GM18861 (cell line): ENCODE data around the gene ZSWIM2.
"Not testable (repeated sequence)": the region's sequence is repeated elsewhere in the genome, so short reads cannot be mapped to it uniquely, and the experiment has no call there.

Experiments used
- ATAC-seq: cut with Tn5 transposase; IDR thresholded peaks from one replicate; pipeline ENCODE4 v1.9.1; 2021; ENCODE audit not compliant: unreplicated experiment

ZSWIM2 gene, protein sequence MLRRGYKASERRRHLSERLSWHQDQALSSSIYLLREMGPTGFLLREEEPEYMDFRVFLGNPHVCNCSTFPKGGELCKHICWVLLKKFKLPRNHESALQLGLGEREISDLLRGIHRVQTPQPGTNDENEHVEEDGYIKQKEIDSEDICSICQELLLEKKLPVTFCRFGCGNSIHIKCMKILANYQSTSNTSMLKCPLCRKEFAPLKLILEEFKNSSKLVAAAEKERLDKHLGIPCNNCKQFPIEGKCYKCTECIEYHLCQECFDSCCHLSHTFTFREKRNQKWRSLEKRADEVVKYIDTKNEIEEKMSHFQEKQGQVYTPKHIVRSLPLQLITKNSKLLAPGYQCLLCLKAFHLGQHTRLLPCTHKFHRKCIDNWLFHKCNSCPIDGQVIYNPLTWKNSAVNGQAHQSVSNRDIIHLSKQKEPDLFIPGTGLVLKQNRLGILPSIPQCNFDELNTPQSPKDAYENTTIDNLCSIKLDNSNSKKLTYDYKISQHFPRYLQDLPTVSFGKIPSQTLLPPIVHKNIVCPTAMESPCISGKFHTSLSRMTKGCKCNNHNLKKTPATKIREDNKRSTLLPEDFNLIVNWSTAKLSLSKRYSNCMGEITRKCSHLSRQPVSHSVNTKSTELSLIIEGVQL

DNA sequence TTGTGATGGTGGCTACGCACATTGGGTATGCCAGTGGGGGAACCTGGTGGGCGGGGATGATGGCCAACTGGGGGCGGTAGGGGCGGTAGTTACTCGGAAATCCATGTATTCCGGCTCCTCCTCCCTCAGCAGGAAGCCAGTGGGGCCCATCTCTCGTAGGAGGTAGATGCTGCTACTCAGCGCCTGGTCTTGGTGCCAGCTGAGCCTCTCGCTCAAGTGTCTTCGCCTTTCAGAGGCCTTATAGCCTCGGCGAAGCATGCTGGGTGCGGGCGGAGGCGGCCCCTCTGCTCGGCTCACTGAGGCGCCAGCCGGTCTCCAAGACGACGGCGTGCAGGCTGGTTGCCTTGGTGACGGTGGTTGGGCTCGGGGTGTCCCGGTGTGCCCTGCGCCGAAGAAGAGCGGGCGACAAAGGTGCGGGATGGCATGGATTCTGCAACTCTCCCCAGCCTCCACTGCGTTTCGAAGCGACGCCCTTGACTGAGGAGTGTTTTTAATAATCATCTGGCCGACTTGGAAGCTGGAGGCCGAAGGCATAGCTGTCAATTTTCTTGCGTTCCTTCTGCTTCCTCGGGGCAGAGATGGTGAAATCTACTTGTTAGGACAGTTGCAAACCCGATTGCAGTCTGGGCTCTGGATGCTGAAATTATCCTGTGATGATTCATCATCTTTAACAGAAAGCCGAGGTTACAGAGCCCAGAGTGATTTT lies at the start of gene ZSWIM2:
ZSWIM2 (minus strand) TSS at position 298 of the 706 bp plus-strand sequence; CDS start at position 258, 40 bp downstream.
- ATAC-seq, result peak; percentile 75

DNA sequence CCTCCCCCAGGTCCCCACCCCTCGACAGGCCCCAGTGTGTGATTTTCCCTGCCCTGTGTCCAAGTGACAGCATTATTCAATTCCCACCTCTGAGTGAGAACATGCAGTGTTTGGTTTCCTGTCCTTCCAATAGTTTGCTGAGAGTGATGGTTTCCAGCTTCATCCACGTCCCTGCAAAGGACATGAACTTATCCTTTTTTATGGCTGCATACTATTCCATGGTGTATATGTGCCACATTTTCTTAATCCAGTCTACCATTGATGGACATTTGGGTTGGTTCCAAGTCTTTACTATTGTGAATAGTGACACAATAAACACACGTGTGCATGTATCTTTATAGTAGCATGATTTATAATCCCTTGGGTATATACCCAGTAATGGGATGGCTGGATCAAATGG lies 47.2 kb upstream of the ZSWIM2 start:
- ATAC-seq, result not testable (repeated sequence)

DNA sequence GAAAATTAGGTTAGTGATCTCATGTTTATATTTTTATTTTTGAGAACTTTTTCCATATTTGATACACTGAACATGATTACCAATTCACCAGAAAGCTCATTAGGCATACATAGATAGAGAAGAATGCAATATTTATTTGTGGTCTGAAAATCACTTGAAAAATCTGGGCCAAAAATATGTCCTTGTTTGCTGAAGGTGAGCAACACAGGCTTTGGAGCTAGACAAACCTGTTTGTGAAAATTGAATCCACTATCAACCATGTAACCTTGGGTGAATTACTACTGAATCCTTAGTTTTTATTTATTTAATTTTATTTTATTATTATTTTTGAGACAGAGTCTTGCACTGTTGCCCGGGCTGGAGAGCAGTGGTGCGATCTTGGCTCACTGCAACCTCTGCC lies 46.5 kb upstream of the ZSWIM2 start:
- ATAC-seq, result no peak

DNA sequence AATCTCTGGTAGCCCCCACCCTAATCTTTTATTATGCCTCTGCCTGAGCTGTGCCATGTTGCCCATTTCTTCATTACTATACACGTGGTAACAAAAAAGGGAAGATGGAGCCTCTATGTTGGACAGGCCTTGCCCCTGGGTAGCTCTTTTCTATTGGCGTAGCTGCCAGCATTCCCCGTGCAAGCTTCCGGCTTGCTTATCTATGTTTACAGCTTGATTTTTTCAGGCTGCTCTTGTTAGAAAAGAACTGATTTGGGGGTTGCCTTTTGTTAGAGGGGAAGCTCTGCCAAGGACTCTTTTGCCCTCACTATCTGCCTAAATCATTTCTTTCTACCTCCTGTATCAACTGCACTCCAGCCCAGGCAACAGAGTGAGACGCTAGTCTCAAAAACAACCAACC lies 45.5 kb upstream of the ZSWIM2 start:
- no peak for ATAC-seq

DNA sequence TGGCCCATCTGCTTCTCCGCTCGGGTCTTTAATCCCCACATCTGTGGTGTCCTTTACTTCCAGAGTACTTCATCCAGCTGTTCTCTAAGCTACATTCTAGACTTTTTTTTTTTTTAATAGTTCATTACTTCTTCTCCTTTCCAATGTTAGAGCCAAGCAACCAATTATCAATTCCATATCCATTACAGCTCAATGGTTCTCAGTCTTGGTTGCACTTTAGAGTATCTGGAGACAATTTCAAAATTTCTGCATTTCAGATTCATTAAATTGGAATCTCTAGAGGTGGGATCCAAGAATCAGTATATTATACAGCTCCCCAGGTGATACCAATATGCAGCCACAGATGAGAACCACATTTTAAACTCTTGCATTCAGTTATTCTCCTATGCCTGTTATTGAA lies 43.9 kb upstream of the ZSWIM2 start:
- ATAC-seq, result no peak

DNA sequence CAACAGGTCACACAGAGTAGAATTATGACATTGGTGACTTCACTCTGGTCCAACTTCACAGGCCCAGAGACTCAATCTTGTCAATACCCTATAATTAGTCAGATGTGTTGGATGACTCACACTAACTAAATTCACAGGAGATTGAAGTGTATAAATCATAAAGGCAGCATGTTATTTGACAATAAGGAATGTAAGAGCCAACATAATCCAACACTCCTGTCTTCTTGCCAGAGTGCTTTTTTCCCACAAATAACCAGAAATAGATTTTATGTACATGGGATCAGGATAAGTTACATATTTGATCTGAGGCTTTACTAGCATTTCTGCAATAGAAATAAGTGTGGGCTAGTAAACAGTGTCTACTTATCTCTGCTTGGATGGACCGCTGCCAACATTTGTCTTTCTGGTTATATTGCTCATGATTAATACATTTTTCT lies 42.2 kb upstream of the ZSWIM2 start:
- ATAC-seq, result no peak

DNA sequence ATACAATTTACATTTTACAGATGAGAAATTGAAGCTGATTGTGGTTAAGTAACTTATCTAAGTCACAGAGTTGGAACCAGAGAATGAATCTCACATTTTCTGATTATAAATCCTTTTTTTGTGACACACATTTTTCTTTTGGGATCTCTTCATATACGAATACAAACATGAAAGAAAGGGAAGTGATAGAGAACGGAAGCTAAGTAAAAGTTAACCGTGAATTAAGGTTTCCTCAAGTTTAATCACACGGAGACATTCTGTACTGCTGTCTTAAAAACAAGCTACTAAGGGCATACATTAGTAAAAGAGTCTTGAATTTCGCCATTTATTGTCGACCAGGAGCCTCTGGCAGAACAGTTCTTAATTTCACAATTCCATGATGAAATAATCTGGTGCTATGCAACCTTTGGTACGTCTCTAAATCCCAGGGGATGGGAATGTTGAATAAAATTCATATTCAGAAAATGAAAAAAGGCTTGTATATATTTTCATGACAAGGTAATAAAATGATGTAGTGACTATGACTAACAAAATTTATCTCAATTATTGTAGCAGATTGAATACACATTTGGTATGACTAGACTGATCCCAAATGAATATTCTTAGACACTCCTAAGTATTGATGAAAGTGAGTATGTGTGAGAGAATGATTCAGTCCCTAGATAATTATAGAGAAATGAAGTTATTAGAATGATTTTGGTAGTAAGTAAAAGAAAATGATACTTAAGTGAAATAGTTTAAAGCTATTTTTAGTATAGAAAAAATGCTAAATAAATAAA lies 40.3 kb upstream of the ZSWIM2 start:
- ATAC-seq, result no peak

DNA sequence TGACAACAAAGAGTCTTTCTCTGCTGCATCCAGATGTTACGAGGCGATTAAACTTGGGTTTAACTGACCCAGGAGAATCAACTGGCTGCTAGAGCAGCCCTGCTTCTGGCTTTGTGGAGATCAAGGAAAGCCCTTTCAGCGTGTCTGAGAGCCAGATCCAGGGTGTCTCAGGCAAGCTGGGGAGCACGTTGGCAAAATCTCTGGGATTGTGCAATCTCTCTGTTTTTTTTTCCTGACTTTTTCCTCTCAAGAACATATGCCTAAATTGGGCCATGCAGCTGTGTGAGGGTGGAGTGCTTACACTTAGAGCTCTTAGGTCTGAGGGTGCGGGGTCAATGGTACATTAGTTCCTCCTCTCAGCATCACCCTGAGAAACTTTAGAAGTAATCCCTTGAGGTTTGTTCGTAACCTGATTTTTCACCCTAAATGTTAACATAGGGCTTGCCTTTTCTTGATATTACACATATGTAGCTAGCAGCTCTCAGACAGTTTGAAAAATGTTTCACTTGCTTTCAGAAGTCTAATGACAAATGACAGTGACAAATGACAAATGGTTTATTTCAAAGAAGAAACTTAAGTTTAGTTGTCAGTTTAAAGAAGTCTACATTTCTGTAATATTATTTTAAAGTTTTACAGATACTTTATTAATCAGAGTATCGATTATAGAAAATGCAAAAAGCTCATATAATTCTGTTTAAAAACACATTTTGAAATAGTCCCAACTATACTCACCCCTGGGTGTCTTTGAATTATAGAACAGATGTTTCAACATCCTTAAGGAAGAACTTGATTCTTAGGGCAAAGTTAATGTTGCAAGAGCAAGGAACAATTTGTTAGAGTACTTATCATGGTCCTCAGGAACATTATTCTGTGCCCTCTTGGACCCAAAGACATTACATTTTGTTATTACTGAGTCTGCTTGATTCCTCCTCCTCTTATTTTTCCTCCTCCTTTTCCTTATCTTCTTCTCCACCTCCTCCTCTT lies 38.4 kb upstream of the ZSWIM2 start:
- ATAC-seq, result peak; percentile 68

DNA sequence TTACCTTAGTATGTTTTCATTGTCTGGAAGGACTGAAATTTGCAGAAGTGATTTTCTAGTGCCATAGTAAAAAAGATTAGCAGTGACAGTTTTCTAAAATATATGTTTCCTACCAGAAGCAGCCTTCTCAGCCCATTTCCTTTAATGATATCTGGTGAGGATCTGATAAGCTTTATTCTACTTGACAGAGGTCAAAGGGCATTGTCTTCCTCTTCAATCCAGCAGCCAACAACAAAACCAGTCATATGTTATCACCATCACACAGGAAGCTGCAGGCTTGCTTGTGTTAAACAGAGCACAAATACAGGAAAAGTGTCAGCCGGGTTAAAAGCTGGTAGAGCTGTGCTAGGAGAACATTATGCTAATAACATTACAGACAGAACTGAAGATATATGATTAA lies 35.6 kb upstream of the ZSWIM2 start:
- no peak for ATAC-seq

DNA sequence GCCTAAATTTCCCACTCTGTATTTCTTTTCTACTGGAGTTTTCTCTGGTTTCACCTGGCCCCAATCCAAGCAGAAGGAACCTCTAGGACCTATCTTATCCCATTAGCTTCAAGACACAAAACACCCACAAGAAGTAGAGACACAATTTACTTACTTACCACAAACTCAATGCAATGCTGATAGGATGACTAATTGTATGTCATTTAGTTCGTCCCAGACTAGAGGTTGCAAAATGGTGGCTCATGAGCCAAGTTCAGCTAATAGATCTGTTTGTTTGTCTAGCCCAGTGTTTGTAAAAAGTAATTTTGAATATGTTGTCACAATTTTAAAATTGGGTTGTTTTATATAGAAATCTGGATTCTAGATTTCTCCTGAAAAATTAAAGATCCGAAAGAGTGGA lies 34.7 kb upstream of the ZSWIM2 start:
- no peak for ATAC-seq

DNA sequence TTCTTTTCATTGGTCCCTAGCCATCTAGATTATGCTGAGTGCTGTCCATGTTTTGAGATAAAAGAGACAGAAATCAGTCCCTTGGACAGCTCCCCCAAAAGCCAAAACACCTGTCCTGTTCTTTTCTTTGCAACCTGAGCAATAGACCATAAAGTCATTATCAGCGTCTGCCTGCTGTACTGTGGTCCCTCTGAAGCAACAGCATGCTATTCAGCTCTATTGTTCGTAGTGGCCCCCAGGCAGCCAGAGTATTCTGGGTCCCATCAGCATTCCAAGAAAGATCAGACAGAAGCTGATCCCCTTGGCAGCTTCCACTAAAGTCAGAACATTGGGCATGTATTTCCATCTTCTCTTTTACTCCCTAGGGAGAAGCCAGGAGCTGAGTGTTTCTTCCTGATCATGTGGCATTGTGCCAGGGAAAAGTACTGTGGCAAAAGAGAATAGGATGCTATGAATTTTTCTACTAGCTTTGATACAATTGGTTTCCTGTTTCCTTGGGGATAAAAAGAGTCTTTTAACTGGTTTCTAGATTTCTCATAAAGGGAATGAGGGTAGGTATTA lies 33.6 kb upstream of the ZSWIM2 start:
- no peak for ATAC-seq

DNA sequence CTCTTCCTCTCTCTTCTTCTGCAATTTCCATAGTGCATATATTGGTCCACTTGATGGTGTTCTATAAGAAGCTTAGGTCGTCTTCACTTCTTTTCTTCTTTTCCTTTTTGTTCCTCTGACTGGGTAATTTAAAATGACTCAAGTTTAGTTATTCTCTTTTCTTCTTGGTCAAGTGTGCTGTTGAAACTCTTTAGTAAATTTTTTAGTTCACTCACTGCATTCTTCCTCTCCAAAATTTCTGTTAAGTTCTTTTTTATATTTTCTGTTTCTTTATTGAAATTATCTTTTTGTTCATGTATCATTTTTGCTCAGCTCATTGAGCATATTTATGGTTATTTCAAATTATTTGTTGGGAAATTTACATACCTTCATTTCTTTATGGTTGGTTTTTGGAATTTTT lies 32.7 kb upstream of the ZSWIM2 start:
- ATAC-seq, result no peak

DNA sequence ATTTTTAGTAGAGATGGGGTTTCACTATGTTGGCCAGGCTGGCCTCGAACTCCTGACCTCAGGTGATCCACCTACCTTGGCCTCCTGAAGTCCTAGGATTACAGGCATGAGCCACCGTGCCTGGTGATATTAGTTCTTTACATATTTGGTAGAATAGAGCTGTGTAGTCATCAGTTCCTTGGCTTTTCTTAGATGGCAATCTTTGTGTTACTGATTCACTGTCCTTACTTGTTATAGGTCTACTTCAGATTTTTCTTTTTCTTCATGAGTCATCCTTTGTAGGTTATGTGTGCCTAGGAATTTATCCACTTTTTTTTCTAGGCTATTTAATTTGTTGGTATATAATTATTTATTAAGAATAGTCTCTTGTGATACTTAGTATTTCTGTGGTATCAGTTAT lies 30.3 kb upstream of the ZSWIM2 start:
- ATAC-seq, result no peak

DNA sequence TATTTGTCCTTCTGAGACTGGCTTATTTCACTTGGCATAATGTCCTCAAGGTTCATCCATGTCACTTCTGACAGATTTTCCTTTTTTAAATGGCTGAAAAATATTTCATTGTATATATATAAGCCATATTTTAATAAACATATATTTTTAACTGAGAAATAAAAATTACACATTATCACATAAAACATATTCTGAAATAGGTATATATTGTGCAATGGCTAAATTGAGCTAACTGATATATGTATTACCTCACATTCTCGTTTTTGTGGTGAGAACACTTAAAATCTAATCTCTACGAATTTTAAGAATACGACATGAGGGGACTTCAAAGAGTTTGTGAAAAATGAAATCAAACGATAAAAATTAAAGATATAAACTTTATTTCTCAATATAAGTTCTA lies 25.7 kb upstream of the ZSWIM2 start:
- ATAC-seq, result no peak

DNA sequence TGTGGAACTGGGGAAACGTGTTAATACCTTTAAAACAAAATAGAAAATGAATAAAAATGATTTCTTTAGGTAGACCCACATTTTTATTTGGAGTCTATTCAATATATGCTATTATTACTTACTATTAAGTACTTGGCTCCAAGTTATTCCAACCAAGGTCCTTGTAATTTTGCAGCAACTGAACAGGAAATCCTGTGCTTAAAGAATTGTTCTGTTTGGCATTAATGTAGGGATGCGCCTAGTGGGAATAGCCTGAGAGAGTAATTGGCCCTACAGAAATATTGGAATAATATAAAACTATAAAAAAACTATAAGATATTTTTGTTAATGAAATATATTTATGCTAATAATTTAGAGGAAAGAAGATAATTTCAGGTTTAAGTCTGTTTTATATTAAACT lies 22.9 kb upstream of the ZSWIM2 start:
- no peak for ATAC-seq

DNA sequence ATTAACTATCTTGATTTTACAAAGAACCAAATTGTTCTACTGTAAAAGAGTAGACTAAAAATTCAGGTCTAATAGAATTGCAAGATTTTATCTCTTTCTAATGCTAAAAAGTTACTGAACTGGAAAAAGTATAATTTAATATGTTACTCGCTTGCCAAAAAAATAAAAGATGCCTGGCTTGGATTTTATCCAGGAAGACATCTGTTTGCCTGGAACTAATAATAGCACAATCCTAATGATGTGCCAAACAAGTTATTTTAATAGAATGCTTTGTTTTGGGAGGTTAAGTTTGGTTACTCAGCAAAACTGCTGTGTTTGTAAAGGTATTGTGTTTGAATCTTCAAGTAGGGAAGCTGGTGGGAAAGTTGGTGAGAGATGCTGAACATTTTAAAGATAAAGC lies 19.4 kb upstream of the ZSWIM2 start:
- ATAC-seq, result no peak

DNA sequence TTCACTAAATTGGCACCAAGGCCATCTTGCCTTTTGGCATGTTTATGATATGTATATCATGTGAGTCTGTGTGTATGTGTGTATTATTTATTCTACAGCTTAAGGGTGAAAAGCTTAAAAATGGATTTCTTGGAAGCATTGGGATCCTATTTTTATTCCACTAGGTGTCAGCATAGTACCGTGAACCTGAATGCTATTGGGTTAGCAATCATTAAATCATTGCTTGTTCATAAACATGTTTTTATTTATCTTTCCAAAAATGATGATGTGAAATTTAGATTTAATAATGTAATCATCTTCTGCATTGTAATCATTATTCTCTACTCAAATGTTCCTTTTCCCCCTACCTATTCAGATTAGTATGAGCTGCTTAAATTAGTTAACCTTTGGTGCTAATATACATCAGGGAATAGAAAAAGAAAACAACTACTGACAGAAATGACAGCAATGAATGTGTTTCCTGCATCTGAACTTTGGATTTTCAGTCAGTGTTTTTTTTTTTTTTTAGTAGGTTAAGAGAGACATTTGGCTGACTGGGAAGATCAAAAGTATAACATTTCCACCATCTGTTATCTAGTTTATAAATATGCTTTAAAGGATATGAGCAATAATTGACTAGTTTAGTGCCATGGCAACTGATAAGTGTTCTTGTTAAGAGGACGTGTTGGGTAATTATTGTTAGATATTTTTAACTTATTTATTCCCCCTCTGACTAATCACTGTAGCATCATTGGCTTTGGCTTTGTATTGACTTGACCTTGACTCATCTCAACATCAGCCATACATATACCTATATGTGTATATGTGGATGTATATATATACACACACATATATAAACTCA lies 14.1 kb upstream of the ZSWIM2 start:
- peak; percentile 57 for ATAC-seq

DNA sequence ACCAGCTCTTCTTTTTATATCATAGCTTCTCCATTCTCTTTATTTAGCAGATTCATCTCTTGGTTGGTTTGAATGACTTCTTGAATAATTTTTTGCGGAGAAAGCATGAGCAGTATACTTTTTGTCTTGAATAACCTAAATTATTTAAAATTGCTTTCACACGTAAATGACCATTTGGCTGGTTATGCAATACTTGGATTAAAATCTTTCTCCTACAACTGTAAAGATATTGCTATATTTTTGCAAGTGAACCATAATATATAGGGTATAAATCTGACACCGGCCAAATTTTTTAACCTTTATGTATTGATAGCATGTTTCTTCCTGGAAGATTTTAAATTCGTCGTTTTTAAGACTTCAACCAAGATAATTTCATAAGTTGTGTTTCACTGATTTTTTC lies 6.2 kb upstream of the ZSWIM2 start:
- no peak for ATAC-seq

DNA sequence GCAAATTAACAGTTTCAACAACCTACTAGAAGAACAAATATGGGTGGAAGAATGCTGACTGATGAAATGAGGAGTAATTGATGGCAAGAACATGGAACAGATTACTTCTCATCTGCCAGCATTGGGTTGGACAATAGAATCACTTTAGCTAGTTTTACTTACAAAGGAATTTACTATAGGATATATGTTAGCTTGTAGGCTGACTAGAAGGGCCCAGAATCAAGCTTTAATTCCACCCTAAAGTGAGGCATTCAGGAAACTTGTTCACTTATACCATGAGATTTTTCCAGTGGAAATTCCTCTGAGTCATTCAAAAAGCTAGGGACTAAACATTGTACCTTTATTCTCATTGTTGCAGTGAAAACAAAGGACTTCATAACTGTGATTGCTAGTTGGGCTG lies 5.0 kb upstream of the ZSWIM2 start:
- ATAC-seq, result no peak
